ENCODE data around the gene ELMO1. TPM values are rescaled to one million over a fixed set of nuclear protein-coding genes. Genes with fewer than 3 reads are reported as not detected.

The ELMO1 gene, protein sequence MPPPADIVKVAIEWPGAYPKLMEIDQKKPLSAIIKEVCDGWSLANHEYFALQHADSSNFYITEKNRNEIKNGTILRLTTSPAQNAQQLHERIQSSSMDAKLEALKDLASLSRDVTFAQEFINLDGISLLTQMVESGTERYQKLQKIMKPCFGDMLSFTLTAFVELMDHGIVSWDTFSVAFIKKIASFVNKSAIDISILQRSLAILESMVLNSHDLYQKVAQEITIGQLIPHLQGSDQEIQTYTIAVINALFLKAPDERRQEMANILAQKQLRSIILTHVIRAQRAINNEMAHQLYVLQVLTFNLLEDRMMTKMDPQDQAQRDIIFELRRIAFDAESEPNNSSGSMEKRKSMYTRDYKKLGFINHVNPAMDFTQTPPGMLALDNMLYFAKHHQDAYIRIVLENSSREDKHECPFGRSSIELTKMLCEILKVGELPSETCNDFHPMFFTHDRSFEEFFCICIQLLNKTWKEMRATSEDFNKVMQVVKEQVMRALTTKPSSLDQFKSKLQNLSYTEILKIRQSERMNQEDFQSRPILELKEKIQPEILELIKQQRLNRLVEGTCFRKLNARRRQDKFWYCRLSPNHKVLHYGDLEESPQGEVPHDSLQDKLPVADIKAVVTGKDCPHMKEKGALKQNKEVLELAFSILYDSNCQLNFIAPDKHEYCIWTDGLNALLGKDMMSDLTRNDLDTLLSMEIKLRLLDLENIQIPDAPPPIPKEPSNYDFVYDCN
- total RNA-seq, result not detected in 2 replicates

DNA sequence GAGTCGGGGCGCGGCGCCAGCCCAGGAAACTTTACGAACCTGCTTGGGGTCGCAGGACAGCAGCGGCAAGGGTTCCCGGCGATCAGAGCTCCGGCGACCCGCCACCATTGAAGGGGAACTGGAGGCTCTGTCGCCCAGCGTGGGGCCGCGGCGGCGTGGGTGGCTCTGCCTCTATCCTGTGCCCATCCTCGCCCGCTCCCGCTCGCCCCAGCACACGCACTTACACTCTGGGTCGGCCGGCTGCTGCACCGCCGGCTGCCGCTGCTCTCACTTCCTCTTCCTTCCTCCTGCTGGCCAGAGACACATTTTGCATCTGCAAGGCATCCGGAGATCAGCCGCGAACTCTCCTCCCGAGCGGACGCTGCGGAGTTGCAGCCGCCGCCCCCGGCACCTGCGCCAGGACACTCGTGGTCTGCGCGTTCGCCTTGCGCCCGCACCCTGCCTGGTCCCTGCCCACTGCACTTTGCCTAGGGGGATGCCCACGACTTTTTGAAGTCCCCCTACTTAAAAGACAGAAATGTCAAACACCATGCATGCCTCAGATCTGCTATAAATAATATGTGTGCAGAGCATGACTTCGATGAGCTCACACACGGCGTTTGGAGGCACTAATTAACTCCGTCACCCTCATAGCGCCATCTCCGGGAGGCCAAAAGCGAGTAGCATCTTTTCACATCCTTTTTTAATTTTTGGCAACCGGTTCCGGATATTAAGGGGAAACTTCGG, at the start of gene ELMO1:
ELMO1 (minus strand) TSS at position 229 of the 726 bp plus-strand sequence. CDS start 106,174 bp downstream, outside the sequence.

Other genes starting within 250 kb of the ELMO1 start
- gene GPR141, start 234.9 kb upstream of the ELMO1 start, total RNA-seq, result not detected in 2 replicates